GM21367 (cell line): ENCODE results near the gene UPF2.
"Not testable (repeated sequence)": the region's sequence is repeated elsewhere in the genome, so short reads cannot be mapped to it uniquely, and the experiment has no call there.

Experiments used
- ATAC-seq: cut with Tn5 transposase; IDR thresholded peaks from one replicate; pipeline ENCODE4 v1.9.1; 2021; ENCODE audit not compliant: unreplicated experiment

UPF2 gene

GRCh38 chr10:12045596-12045995 is 3.0 kb upstream of the UPF2 start:
- no peak for ATAC-seq

- ATAC-seq = peak; percentile 7
These were observed 206 bp downstream of the UPF2 start for GRCh38 chr10:12042409-12042796.

- no peak for ATAC-seq
These were observed 722 bp downstream of the UPF2 start for GRCh38 chr10:12041766-12042408.

- ATAC-seq = no peak
These were observed 6.4 kb downstream of the UPF2 start for GRCh38 chr10:12036073-12036655.

- no peak for ATAC-seq
These were observed 11.2 kb downstream of the UPF2 start for GRCh38 chr10:12031404-12031803.

- ATAC-seq = peak; percentile 61
These were observed 15.1 kb downstream of the UPF2 start for GRCh38 chr10:12027539-12027938.

- ATAC-seq = no peak
These were observed 17.0 kb downstream of the UPF2 start for GRCh38 chr10:12025591-12025990.

GRCh38 chr10:12022580-12023257 is 19.9 kb downstream of the UPF2 start:
- ATAC-seq = no peak

- no peak for ATAC-seq
These were observed 22.0 kb downstream of the UPF2 start for GRCh38 chr10:12020574-12020973.

- no peak for ATAC-seq
These were observed 23.2 kb downstream of the UPF2 start for GRCh38 chr10:12019283-12019971.

- ATAC-seq = no peak
These were observed 23.9 kb downstream of the UPF2 start for GRCh38 chr10:12018438-12019282.

- ATAC-seq = no peak
These were observed 28.7 kb downstream of the UPF2 start for GRCh38 chr10:12013926-12014325.

GRCh38 chr10:12013391-12013790 is 29.2 kb downstream of the UPF2 start:
- ATAC-seq = not testable (repeated sequence)

GRCh38 chr10:12010353-12010752 is 32.3 kb downstream of the UPF2 start:
- ATAC-seq = no peak

GRCh38 chr10:12008842-12009241 is 33.8 kb downstream of the UPF2 start:
- ATAC-seq = not testable (repeated sequence)

- ATAC-seq = no peak
These were observed 35.9 kb downstream of the UPF2 start for GRCh38 chr10:12006671-12007070.

- no peak for ATAC-seq
These were observed 48.7 kb downstream of the UPF2 start for GRCh38 chr10:11993834-11994468.

GRCh38 chr10:11988924-11989323 is 53.7 kb downstream of the UPF2 start:
- no peak for ATAC-seq

GRCh38 chr10:11986593-11987216 is 55.9 kb downstream of the UPF2 start:
- no peak for ATAC-seq

- ATAC-seq = no peak
These were observed 60.4 kb downstream of the UPF2 start for GRCh38 chr10:11982253-11982652.
